AML-193 (cell line): ENCODE data around the gene COL9A2.

Source experiments
- DNase-seq, 2 experiments: peaks; one replicate each; lab custom pipeline; 2025; lab: John Stamatoyannopoulos, UW

The COL9A2 gene

DNA sequence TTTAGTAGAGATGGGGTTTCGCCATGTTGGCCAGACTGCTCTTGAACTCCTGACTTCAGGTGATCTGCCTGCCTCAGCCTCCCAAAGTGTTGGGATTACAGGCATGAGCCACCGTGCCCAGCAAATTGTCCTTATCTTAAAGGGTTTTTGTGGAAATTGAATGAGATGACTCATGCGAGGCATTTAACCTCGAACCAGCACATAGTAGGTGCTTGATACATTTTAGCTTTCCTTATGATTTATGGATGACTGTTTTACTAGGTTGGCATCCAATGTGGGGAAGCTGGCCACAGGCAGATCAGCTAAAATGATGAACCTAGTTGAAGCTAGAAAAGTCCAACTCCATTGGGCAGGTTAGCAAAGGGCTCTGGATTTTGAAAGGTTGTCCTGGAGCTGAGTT lies 1.4 kb upstream of the COL9A2 start:
- no peak for DNase-seq

DNA sequence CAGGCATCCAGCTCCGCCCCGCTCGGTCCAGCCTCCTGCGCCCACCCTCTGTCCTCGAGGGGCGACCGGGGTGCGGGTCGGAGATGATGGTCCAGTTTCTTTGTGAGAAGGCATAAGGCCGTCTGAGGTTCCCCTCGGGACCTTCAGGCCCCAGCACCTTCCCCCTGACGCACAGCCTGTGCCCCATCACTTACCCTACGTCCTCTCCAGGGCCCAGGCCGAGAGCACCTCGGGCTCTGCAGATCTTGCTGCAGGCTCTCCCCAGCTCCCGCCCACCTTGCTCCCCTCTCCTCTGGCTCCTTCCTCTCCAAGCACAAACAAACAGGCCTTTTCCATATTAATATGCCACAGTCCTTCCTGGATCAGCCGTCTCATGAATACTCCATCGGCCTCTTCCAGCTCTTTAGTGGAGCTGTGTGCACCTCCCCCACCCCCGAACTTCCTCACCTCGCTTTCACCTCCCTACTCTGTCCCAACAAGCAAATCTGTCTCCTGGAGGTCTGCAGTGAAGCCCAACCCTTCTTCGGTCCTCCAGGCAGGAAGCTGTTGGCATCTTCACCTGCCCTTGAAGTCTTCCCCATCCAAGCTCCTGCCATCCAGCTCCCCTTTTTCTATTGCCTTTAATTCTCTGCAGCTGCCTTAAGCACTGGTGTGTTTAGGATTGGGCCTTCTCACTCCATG lies 448 bp upstream of the COL9A2 start:
- DNase-seq, result no peak

DNA sequence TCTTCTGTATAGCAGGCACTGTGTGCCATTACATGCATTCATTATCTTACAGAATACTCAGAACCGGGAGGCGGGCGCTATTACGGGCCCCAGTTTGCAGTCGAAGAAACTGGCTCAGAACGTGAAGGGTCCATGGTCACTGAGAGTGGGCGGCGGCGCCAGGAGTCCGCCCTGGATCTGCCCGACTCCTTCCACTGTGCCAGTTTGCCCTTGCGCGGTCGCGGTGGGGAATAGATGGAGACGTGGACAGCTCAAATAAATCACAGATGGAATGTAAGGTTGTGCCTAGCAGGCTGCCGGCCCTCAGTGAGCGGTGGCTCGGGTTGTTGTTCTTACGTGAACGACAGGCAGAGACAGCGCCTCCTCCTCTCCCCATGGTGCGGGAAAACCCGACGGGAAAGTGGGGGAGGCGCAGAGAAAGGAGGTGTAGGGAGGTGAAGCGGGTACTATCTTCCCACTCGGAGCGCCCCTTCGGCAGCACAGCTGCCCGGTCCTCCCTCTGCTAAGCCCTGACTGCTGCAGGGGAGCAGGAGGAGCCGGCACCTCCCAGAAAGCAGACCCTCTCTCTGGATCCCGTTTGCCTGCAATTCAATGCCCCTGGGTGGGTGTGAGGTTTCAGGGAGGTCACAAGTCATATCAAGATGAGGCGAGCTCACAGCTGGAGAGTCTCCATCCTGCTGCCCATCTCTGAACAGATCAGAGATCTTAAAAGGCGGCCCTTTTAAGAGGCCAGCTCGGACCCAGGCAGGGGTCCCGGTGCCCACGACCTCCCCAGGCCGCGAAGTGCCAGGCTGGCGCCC lies 1.1 kb downstream of the COL9A2 start:
- DNase-seq, result no peak

DNA sequence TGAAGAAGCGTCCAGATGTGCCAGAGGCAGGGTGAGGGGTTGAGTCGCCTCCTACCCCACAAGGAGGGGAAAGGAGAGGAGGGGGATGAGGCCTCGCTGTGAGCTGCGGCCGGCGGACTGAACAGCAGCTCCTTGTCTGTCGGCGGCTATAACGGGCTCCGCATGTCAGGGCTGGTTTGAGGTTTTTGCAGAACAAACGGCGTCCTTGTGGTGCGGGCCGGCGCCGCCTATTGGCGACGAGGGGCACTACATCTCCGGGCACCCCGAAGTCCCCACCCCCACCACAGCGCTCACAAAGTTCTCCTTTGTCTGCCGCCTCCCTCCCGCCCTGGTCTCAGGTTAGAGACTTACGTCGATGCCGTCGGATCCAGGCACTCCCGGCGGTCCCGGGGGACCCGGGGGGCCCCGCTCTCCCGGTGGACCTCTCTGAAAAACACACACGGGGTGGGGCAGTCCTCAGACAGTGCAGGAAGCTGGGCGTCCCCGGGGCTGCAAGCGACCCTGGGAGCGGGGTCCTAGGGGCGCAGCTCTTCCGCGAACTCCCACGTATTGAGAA lies 1.8 kb downstream of the COL9A2 start:
- peak; percentile 83 to 86 for DNase-seq

DNA sequence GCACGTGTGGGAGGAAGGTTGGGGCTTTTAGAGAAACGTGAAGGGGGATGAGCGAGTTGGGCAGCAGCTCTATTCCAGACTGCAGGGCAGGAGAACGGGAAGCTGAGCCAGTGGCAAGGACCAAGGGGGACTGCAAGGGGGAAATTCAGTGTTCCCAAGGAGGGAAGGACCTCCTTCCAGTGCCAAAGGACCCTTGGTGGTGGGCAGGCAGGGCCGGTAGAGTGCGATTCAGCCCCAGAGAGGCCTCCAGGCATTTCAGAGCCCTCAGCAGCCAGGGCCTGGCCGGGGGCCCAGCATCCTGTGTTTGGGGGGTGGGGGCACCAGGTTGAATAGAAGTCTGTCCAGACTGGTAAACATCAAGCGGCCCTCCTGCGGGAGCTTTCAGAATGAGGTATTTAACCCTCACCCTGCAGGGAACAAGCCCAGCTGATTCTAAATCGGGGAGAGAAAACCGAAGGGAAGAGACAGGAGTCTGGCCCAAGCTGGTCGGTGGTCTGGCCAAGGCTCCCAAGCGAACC lies 2.3 kb downstream of the COL9A2 start:
- DNase-seq, result no peak

DNA sequence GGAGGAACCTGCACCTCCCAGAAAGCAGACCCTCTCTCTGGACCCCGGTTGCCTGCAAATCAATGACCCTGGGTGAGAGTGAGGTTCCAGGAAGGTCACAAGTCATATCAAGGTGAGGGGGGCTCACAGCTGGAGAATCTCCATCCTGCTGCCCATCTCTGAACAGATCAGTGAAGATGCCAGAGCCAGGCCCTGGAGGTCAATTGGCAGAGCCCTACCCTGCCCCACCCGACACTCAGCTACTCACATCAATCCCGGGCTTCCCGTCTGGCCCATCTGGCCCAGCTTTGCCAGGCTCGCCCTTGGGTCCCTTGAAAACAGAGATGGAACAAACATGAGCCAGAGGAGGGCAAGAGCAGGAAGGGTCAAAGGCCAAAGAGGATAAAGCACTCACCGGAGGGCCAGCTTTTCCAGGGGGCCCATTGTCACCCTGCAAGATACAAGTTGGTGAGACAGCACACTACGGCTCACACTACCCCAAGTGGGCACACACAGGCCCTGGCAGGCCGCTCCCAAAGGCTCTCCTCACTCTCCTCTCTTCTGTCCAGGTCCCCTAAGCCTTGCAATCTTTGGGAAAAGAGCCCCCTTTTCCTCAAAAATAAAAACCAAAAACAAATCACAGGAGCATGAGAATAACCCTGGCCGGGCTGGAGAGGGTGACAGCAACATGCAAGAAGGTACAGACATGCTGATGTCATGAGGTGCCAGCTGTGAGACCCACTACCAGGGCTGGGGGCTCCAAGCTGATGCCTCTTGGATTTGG lies 2.9 kb downstream of the COL9A2 start:
- DNase-seq, result no peak

DNA sequence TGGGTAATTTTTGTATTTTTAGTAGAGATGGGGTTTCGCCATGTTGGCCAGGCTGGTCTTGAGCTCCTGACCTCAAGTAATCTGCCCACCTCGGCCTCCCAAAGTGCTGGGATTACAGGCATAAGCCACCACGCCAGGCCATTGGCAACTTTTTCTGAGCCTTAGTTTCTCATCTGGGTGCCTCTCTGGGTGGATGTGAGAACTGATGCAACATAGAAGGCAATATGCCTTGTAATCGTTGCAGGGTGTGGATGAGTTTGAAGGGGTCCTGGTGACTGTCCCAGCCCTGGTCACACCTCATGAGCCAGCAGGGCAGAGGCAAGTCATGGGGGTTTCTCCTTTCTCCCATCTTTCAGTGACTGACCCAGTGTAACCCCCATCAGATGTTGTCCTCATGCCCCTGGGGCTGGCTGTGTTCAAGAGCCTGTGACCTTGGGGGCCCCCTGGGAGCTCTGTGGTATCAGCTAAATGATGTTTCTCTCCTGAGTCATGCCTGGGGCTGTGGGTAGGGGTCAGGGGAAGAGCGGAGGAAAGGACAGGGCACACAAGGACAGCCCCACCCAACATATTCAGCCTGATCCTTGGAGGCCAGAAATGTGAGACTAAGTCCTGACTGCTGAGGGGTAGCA lies 3.6 kb downstream of the COL9A2 start:
- no peak for DNase-seq

DNA sequence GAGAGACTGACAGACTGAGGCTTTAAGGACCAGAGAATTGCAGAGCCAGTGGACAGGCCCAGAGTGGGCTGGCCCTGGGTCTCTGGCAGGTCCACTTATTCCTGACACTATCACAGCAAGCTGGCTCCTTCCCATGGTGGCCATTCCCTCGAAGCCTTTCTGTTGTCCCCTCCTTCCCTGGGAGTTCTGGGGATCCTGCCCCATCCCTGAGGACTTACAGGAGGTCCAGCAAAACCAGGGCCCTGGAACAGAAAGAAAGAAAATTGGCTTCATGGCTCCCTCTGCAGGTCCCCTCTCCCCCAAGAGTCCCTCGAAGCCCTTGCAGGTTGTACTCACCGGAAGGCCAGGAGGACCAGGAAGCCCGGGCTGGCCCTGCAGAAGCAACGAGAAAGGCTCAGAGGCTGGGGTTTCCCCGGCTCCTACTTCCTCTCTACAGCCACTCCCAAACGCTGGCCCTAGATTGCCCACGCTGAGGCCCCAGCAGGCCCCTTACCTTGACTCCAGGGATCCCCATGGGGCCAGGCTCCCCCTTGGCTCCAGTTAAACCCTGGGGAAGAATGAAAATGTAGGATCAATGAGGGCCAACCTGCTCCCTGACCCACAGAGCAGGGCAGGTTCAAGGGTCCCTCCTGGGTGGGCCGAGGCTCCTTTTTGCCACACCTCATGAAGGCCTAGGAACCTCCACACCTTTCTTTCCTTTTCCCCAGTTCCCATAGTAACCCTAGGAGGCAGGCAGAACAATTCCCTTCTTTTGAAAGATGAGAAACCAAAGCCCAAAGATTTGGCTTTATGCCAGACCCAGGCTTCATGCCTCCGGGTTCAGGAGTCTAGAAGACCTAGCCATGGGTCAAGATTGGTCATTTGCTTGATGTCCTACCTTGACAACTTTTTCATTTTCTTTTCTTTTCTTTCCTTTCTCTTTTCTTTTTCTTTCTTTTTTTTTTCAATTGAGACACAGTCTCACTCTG lies 4.6 kb downstream of the COL9A2 start:
- DNase-seq, result peak; percentile 40 to 41

DNA sequence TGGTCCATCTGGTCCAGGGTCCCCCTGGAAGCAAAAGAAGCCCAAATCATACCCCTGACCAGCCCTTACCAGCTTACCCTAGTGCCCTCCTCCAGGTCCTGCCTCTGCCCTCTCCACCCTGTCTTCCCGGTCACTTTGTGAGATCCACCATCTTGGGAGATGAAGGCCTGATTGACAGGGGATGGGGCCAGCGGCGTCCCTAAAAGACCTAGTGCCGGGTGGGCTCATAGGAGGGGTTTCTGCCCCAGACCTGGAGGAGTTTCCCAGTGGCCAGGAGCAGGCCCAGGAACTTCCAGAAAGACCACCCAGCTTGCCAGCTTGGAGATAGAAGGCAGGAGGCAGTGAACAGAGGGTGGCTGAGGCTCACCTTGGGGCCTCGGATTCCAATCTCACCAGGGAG lies 5.4 kb downstream of the COL9A2 start:
- no peak for DNase-seq

DNA sequence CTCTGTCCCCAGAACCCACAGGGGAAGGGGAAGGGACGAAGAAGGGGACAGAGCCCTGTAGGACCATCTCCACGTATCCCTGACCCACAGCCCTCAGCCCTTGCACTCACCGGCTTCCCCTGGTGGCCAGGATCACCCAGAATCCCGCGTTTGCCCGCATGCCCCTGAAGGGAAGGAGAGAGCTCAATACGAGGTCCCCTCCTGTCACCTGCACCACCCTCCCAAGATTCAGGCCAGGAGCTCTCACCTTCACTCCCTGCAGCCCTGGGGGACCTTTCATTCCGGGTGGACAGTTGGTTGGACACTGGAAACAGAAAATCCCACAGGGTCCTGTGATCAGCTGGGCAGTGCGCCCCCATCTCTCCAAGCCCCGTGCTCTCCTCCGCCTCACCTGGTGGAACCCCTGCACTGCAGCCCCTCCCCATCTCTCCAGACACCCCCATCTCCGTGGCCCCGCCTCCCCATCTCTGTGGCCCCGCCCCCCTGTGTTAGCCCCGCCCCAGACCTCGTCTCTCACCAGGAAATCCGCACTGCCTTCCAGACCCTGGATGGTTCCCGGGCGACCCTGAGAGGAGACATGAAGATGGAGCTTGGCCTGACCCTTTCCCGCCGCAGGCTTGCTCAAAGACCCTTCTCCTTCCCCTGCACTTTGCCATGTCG lies 6.0 kb downstream of the COL9A2 start:
- no peak for DNase-seq

DNA sequence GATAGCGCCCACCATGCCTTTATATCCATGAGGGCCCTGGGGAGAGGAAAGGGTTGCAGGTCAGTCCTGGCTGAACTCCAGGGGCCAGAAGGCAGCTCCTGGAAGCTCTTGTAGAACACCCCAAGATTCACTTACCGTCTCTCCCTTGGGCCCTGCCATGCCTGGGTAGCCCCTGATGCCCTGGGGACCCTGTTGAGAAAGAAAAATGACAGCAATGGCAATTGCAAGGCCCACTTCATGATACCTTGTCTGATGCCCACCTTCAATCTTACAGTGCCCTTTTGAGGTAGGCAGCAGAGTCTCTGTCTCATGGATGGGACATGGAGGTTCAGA lies 7.0 kb downstream of the COL9A2 start:
- DNase-seq, result no peak

DNA sequence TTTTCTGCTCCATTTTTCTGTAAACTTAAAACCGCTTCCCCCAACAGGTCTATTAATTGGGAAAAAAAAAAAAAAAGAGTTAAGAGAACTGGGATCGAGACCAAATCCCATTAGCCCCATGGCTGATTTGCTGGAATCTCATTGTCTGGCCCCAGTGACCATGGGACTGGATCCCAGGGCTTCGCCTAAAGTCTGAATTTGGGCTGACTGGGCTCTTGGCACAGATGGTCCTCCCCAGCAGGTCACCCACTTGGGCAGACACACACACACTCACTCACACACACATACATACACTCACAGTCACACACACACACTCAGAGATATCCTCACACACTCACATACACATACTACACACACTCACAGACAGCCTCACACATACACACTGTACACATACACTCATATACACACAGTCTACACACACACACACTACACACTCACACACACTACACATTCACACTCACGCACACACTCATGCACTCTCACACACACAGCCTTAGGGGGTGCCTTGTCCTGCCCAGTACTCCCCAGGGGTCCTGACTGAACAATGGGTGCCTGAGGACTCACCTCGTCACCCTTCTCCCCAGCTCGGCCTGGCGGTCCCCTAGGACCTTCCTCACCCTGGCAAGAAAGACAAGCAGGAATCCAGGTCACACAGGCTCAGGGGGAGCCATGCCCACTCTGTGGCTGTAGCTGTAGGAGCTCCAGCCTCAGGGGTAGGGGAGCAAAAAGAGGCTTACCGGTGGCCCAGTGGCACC lies 7.5 kb downstream of the COL9A2 start:
- no peak for DNase-seq

DNA sequence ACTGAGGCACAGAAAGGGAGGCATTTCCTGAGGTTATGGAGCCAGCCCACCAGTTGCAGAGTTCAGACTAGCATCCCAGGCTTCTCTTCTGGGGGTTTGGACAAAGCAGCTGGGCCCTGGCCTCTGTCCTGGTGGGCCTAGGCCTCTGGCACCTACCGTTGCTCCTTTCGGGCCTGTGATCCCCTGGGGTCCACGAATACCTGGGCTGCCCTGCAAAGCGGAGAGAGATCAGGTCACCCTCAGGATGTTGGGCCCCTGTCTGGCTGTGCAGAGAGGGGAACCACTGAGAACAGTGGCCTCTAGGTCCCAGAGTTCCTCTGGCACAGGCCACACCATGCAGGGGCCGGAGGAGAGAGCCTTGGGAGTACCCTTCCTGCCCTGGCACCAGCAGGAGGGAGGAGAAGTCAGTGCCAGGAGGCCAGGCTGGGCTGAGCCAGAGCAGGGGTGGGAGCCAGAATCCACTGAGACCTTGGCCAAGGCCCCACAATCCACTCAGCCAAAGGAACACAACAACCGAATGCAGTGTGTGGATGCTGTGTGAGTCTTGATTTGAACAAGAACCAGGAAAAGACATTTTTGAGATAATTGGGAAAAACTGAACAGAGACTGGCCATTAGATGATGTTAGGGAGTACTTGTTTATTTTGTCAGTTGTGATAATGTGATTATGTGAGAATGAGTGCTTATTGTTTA lies 8.9 kb downstream of the COL9A2 start:
- DNase-seq, result no peak

DNA sequence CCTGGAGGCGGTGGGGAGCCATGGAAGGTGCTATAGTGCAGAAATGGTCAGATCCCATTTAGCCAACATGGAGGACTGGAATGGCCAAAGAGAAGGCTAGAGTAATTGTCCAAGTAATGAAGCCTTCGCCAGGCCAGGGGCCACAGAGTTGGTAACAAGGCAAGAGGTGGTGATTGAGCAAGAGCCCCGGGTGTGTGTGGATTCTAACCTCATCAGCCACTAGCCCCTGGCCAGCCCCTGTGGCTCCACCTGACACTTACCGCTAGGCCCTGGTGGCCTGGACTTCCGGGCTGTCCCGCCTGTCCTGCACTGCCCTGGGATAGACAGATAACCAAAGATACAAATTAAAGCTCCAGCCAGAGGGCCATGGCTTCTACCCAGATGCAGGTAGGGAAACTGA lies 9.9 kb downstream of the COL9A2 start:
- DNase-seq, result no peak

DNA sequence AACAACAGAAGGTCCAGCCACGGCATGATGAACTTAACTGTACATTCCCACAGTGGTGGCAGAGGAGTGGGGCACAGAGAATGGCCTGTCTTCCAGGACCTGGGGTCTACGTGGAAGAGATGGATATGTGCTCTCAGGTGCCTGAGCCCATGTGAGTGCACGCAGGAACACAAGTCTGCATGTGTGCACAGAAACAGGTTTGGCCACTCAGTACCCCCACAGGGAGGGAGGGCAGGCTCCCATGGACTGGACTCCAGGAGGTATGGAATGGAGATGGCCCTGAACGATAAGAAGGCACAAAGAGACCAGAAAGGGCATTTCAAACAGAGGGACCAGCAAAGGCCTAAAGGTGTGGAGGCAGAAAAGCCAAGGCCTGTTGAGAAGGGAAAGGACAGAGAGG lies 10.8 kb downstream of the COL9A2 start:
- no peak for DNase-seq

DNA sequence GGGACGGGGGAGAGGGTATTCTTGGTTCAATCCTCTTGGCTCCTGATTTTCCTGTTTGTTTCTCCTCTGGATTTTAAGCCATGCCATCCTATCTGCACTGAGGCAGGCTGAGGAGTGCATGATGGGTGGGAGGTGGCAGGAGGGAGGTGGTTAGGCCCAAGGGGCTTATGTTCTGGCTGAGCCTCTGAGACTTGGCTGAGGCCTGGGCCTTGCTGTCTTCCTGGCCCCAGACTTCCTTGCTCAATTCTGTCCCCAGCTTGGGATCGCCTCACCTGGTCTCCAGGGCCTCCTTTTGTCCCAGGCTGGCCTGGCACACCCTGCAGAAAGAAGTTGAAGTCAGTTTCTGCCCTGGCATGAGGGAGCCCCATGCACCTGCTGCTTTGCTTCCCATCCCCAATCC lies 11.2 kb downstream of the COL9A2 start:
- no peak for DNase-seq

DNA sequence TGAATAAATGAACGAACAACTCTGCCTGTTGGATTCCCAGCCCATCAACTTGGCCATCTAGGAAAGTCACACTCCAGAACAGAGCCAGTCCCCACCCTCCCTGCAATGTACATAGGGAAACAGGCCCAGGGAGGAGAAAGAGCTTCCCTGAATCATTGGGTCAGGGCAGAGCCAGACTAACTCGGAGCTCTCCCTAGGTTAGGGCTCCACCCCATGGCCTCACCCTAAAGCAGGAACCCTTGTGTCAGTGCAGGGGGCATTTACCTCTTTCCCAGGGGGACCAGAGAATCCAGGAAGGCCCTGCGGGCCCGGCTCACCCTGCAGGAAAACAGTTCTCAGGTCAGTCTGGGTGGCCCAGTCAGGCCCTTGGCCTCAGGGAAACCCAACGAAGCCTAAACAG lies 11.6 kb downstream of the COL9A2 start:
- no peak for DNase-seq

DNA sequence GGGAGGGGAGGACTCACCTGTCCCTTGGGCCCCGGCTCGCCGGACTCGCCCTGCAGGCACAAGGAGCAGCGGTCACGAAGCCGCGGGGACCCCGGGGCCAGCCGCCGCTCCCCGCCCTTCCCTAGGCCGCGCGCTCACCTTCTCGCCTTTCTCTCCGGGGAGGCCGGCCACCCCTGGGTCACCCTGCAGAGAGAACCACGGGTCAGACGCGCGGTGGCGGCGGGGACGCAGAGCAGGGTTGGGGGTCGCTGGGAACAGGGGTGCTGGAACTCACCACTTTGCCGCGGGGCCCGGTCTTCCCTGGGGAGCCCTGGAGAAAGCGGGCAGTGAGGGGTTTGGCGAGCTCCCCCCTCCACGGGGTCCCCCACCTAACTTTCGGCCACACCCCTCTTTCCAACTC lies 13.3 kb downstream of the COL9A2 start:
- no peak for DNase-seq
